Anterior cingulate cortex (tissue), 58 donors: Measurements from ENCODE around the gene CNTN1.

ENCODE experiments used
- DNase-seq, 58 donors: peaks; one replicate each; lab custom pipeline; 2025; lab: John Stamatoyannopoulos, UW

CNTN1 gene

GRCh38 chr12:40953076-40953475, 260.8 kb downstream of the CNTN1 start:
- DNase-seq: no peak

- DNase-seq: no peak
Observed at GRCh38 chr12:40957417-40957816, 265.2 kb downstream of the CNTN1 start.

GRCh38 chr12:40959041-40959440, 266.8 kb downstream of the CNTN1 start:
- no peak for DNase-seq

GRCh38 chr12:40963751-40964150, 271.5 kb downstream of the CNTN1 start:
- no peak for DNase-seq

GRCh38 chr12:40969796-40970195, 277.6 kb downstream of the CNTN1 start:
- DNase-seq: no peak

- DNase-seq: no peak
Observed at GRCh38 chr12:40970320-40970907, 278.2 kb downstream of the CNTN1 start.

GRCh38 chr12:40971911-40972310, 279.7 kb downstream of the CNTN1 start:
- no peak for DNase-seq

- no peak for DNase-seq
Observed at GRCh38 chr12:40976546-40976945, 284.3 kb downstream of the CNTN1 start.

GRCh38 chr12:40980427-40980961, 288.3 kb downstream of the CNTN1 start:
- no peak for DNase-seq

GRCh38 chr12:40986001-40986400, 293.8 kb downstream of the CNTN1 start:
- no peak for DNase-seq

GRCh38 chr12:40988355-40988754, 296.1 kb downstream of the CNTN1 start:
- DNase-seq: no peak

GRCh38 chr12:40988824-40989223, 296.6 kb downstream of the CNTN1 start:
- peak in 2 of 58 donors; percentile 6 to 11 for DNase-seq

- no peak for DNase-seq
Observed at GRCh38 chr12:40989785-40990184, 297.5 kb downstream of the CNTN1 start.

GRCh38 chr12:40992158-40992557, 299.9 kb downstream of the CNTN1 start:
- no peak for DNase-seq

- no peak for DNase-seq
Observed at GRCh38 chr12:40992674-40993073, 300.4 kb downstream of the CNTN1 start.

GRCh38 chr12:40993158-40993557, 300.9 kb downstream of the CNTN1 start:
- DNase-seq: no peak

- DNase-seq: no peak
Observed at GRCh38 chr12:40996091-40996490, 303.9 kb downstream of the CNTN1 start.

- DNase-seq: no peak
Observed at GRCh38 chr12:40999210-40999609, 307.0 kb downstream of the CNTN1 start.

GRCh38 chr12:41008472-41008871, 316.2 kb downstream of the CNTN1 start:
- no peak for DNase-seq

- no peak for DNase-seq
Observed at GRCh38 chr12:41011939-41012338, 319.7 kb downstream of the CNTN1 start.

- DNase-seq: no peak
Observed at GRCh38 chr12:41013881-41014642, 321.8 kb downstream of the CNTN1 start.

- no peak for DNase-seq
Observed at GRCh38 chr12:41014643-41015020, 322.4 kb downstream of the CNTN1 start.
